DOHH2 (cell line): ENCODE data around the gene MTA2.

ENCODE experiments used
- H3F3A ChIP-seq: fragments of 200-600 bp; sonication (generic), shearing (Covaris generic); 2 replicates; pipeline ENCODE4 v1.6.0; 2016; ENCODE audit warnings: antibody characterized with exemption, mild to moderate bottlenecking; ENCODE audit not compliant: control insufficient read depth, insufficient read depth
- H3K27ac ChIP-seq: fragments of 200-600 bp; sonication (generic); 2 replicates; pipeline ENCODE4 v1.5.1; 2014; ENCODE audit warnings: low read depth, mild to moderate bottlenecking, low read length, moderate library complexity
- H3K27me3 ChIP-seq: fragments of 200-600 bp; sonication (generic); 2 replicates; pipeline ENCODE4 v1.6.1; 2014; ENCODE audit warnings: mild to moderate bottlenecking, low read length, mixed read lengths; ENCODE audit not compliant: control insufficient read depth
- H3K36me3 ChIP-seq: fragments of 200-600 bp; sonication (generic); 2 replicates; pipeline ENCODE4 v1.6.1; 2014; ENCODE audit warnings: mild to moderate bottlenecking, low read length, moderate library complexity, mixed read lengths; ENCODE audit not compliant: control insufficient read depth
- H3K4me1 ChIP-seq: fragments of 200-600 bp; sonication (generic); 2 replicates; pipeline ENCODE4 v1.6.1; 2014; ENCODE audit warnings: mild to moderate bottlenecking, low read length, mixed read lengths; ENCODE audit not compliant: control insufficient read depth
- H3K4me2 ChIP-seq: fragments of 200-600 bp; sonication (generic); 2 replicates; pipeline ENCODE4 v1.6.0; 2014; ENCODE audit warnings: mild to moderate bottlenecking, low read length, moderate library complexity
- H3K4me3 ChIP-seq: fragments of 200-600 bp; sonication (generic); 2 replicates; pipeline ENCODE4 v1.5.1; 2014; ENCODE audit warnings: mild to moderate bottlenecking, low read length, mixed read lengths
- H3K79me2 ChIP-seq: fragments of 200-600 bp; sonication (generic); 2 replicates; pipeline ENCODE4 v1.6.1; 2014; ENCODE audit warnings: mild to moderate bottlenecking, low read length, mixed read lengths; ENCODE audit not compliant: control insufficient read depth
- H3K9me2 ChIP-seq: fragments of 200-600 bp; sonication (generic); replicated peaks from 2 replicates; pipeline ENCODE4 v1.6.1; 2014; ENCODE audit warnings: mild to moderate bottlenecking, low read length, mixed read lengths; ENCODE audit not compliant: control insufficient read depth
- H3K9me3 ChIP-seq: fragments of 200-600 bp; sonication (generic); 2 replicates; pipeline ENCODE4 v1.6.1; 2014; ENCODE audit warnings: antibody characterized with exemption, low read length, mixed read lengths; ENCODE audit not compliant: control insufficient read depth, insufficient read depth
- H4K20me1 ChIP-seq: fragments of 200-600 bp; sonication (generic); 2 replicates; pipeline ENCODE4 v1.6.0; 2014; ENCODE audit warnings: low read depth, mild to moderate bottlenecking, antibody characterized with exemption, low read length, moderate library complexity; ENCODE audit not compliant: control insufficient read depth, insufficient read depth
- EZH2phosphoT487 ChIP-seq: fragments of 200-600 bp; sonication (generic); IDR thresholded peaks from 2 replicates; pipeline ENCODE4 v1.6.1; 2017; ENCODE audit warnings: borderline replicate concordance, mild to moderate bottlenecking, antibody characterized with exemption, low read length, moderate library complexity, mixed read lengths
- TF ChIP-seq, protein P1 (sequence below): fragments of 200-600 bp; sonication (generic); IDR thresholded peaks from one replicate; pipeline ENCODE4 v1.5.1; 2014; ENCODE audit warnings: antibody characterized with exemption, mild to moderate bottlenecking, low read depth, low read length; ENCODE audit not compliant: poor library complexity, severe bottlenecking

Gene MTA2

DNA sequence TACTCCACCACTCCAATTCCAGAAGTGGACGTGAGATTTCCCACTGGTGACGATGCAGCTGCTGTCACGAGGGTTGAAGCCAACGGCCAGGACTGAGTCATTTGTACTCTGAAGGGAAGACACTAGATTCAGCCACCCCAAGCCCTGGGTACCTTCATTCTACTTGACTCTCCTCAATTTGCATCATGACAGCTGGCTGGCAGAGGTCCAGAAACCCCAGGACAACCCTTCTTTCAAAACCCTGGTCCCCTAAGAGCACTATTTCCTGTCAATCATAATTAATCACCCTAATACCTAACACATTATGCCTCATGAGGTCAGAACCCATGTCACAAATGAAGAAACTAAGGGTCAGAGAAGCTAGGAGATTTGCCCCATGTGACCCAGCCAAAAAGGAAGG is 6.0 kb upstream of the MTA2 start:
- H3K27me3 ChIP-seq: no peaks in the 10 kb centered on the region
- H3K27ac ChIP-seq: no peak overlapping the region
- H3K4me3 ChIP-seq: peak overlapping the region; percentile 0; the same call in 1 of the 2 replicates
- H3K36me3 ChIP-seq: peaks cover 57% of the 10 kb centered on the region
- peak overlapping the region; percentile 36 for H3K4me2 ChIP-seq
- TF ChIP-seq, protein P1, sequence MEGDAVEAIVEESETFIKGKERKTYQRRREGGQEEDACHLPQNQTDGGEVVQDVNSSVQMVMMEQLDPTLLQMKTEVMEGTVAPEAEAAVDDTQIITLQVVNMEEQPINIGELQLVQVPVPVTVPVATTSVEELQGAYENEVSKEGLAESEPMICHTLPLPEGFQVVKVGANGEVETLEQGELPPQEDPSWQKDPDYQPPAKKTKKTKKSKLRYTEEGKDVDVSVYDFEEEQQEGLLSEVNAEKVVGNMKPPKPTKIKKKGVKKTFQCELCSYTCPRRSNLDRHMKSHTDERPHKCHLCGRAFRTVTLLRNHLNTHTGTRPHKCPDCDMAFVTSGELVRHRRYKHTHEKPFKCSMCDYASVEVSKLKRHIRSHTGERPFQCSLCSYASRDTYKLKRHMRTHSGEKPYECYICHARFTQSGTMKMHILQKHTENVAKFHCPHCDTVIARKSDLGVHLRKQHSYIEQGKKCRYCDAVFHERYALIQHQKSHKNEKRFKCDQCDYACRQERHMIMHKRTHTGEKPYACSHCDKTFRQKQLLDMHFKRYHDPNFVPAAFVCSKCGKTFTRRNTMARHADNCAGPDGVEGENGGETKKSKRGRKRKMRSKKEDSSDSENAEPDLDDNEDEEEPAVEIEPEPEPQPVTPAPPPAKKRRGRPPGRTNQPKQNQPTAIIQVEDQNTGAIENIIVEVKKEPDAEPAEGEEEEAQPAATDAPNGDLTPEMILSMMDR: no peak
- no peak for TF ChIP-seq EZH2phosphoT487
- peaks cover 17% of the 10 kb centered on the region for H3K79me2 ChIP-seq
- H3K4me1 ChIP-seq: peaks cover 32% of the 10 kb centered on the region
- H3K9me2 ChIP-seq: no peaks in the 10 kb centered on the region
- peaks cover 2% of the 10 kb centered on the region; the same call in 1 of the 2 replicates for H3F3A ChIP-seq
- no peaks in the 10 kb centered on the region for H3K9me3 ChIP-seq
- no peaks in the 10 kb centered on the region for H4K20me1 ChIP-seq

DNA sequence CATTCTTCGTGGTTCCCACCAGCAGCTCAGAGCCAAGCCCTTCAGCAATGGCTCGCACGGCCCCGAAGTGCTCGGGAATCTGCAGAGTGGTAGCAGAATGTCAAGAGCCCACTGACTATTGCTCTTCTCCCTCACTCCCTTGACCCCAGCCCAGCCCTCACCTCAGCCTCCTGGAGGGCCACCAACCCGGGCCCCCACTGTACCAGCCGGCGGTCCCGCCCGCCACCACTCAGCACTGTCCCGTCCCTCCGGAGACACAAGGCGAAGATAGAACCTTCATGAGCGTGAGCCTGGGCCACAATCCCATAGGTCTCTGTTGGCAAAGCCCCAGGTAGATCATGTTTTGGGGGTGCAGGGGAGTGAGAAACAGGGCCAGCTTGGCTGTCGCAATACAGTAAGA is 4.2 kb upstream of the MTA2 start:
- peaks cover 64% of the 10 kb centered on the region for H3K36me3 ChIP-seq

DNA sequence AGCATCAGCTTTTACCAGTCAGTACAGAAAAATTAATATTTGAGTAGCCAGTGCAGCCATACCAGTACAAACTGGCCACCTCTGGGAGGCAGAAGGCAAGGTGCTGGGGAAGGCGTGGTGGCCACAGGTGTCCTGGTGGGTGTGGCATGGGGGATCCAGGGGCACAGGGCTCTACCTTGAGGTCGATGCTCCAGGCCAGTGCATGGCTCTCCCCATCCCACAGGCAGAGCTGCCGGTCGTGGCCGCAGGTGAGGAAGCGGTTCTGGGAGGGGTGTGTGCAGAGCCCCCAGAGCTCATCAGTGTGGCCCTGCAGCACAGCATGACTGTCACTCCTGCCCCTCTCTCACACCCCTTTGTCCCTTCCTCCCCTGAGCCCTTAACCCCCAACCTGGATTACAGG is 3.8 kb upstream of the MTA2 start:
- H3K4me1 ChIP-seq: peaks cover 28% of the 10 kb centered on the region
- H3K9me2 ChIP-seq: no peaks in the 10 kb centered on the region
- H3K79me2 ChIP-seq: peaks cover 12% of the 10 kb centered on the region
- H3K27me3 ChIP-seq: no peaks in the 10 kb centered on the region
- no peak for TF ChIP-seq EZH2phosphoT487
- TF ChIP-seq, protein P1: no peak
- no peak overlapping the region for H3K27ac ChIP-seq
- H3F3A ChIP-seq: peaks cover 2% of the 10 kb centered on the region; the same call in 1 of the 2 replicates
- no peak overlapping the region for H3K4me2 ChIP-seq
- no peaks in the 10 kb centered on the region for H4K20me1 ChIP-seq
- no peak overlapping the region for H3K4me3 ChIP-seq
- peaks cover 64% of the 10 kb centered on the region for H3K36me3 ChIP-seq
- H3K9me3 ChIP-seq: no peaks in the 10 kb centered on the region

More for the DNA sequence above, 4.2 kb upstream of the MTA2 start:
- Histone ChIP-seq H4K20me1 (no peaks in the 10 kb centered on the region), H3K9me2 (no peaks in the 10 kb centered on the region), H3K4me3 (no peak overlapping the region), H3K27me3 (no peaks in the 10 kb centered on the region), H3F3A (peaks cover 2% of the 10 kb centered on the region; the same call in 1 of the 2 replicates), H3K79me2 (peaks cover 11% of the 10 kb centered on the region), H3K4me2 (no peak overlapping the region), H3K27ac (no peak overlapping the region), H3K9me3 (no peaks in the 10 kb centered on the region), H3K4me1 (peaks cover 32% of the 10 kb centered on the region)
- no peak for TF ChIP-seq EZH2phosphoT487
- TF ChIP-seq, protein P1: no peak
